Omental fat pad (tissue), 4 donors: ENCODE data around the gene SLC25A5. TPM values are rescaled to one million over a fixed set of nuclear protein-coding genes. Genes with fewer than 3 reads are reported as not detected.

Experiments used
- ATAC-seq: fragments of 150-250 bp; one replicate; pipeline ENCODE4 v1.9.1; 2016; ENCODE audit warnings: mild to moderate bottlenecking, moderate library complexity; ENCODE audit not compliant: low FRiP score
- DNase-seq: peaks from one replicate; pipeline ENCODE4 v3.0.0-alpha.2; 2019; ENCODE audit warnings: low spot score
- CTCF ChIP-seq, 3 donors: fragments of 450-650 bp; IDR thresholded peaks; one replicate each; pipeline ENCODE4 v1.5.1; 2016 to 2017; ENCODE audit warnings: antibody characterized with exemption in 3 of 3, mild to moderate bottlenecking in 3 of 3, moderate library complexity in 2 of 3
- total RNA-seq, 4 donors: library from RNA; depleted of rRNA; stranded (reverse); fragments of >200 nt; gene quantifications; one replicate each; pipeline ENCODE4 v1.1.0, GENCODE V29; 2016

SLC25A5 gene
- total RNA-seq = 100 to 1,000 TPM; 115 to 215 (median 194) TPM

- no peak for TF ChIP-seq CTCF (IDR thresholded peaks at IDR 0.05)
- peak; percentile 32 for DNase-seq
- ATAC-seq = peak; percentile 95
These were observed at the start of gene SLC25A5 for GRCh38 chrX:119467842-119468550. Gene SLC25A5, plus strand, starts transcription at chrX:119468444. Its CDS starts 72 bp downstream, at chrX:119468516.

- ATAC-seq (no peak), DNase-seq (no peak)
- no peak for TF ChIP-seq CTCF (IDR thresholded peaks at IDR 0.05)
These were observed 49.1 kb upstream of the SLC25A5 start for GRCh38 chrX:119419146-119419545.

GRCh38 chrX:119419898-119420297 is 48.3 kb upstream of the SLC25A5 start:
- ATAC-seq (no peak), DNase-seq (no peak)
- no peak for TF ChIP-seq CTCF (IDR thresholded peaks at IDR 0.05)

- ATAC-seq (no peak), DNase-seq (no peak)
- no peak for TF ChIP-seq CTCF (IDR thresholded peaks at IDR 0.05)
These were observed 47.1 kb upstream of the SLC25A5 start for GRCh38 chrX:119421016-119421705.

- ATAC-seq = no peak
- no peak for DNase-seq
- no peak for TF ChIP-seq CTCF (IDR thresholded peaks at IDR 0.05)
These were observed 44.6 kb upstream of the SLC25A5 start for GRCh38 chrX:119423631-119424030.

- no peak for DNase-seq
- TF ChIP-seq CTCF (IDR thresholded peaks at IDR 0.05) = no peak
- no peak for ATAC-seq
These were observed 43.2 kb upstream of the SLC25A5 start for GRCh38 chrX:119424999-119425398.
